SK-N-MC (cell line): ENCODE results near the gene SLC1A5.

Experiments
- EZH2 ChIP-seq: fragments of 200-600 bp; sonication (generic); IDR thresholded peaks from one replicate; pipeline ENCODE4 v1.6.1; 2017; ENCODE audit warnings: antibody characterized with exemption
- FOXP2 ChIP-seq: optimal IDR thresholded peaks from 2 replicates; pipeline ENCODE3; 2011; ENCODE audit warnings: mild to moderate bottlenecking, moderate library complexity; ENCODE audit not compliant: insufficient read depth; ENCODE audit errors: extremely low read length, control extremely low read depth
- POLR2AphosphoS5 ChIP-seq: IDR thresholded peaks from 2 replicates; pipeline ENCODE4 v1.6.1; 2012; ENCODE audit warnings: mild to moderate bottlenecking, low read depth, low read length, borderline replicate concordance

GRCh38 chr19:46737298-46737654, 51.1 kb downstream of the SLC1A5 start:
- TF ChIP-seq POLR2AphosphoS5: no peak
- no peak for TF ChIP-seq EZH2
- TF ChIP-seq FOXP2: no peak
